ENCODE data around the gene ELL. TPM values are rescaled to one million over a fixed set of nuclear protein-coding genes. Genes with fewer than 3 reads are reported as not detected.

ELL gene
- total RNA-seq, 1 experiment from 2014 or later, result 17.0 TPM

DNA sequence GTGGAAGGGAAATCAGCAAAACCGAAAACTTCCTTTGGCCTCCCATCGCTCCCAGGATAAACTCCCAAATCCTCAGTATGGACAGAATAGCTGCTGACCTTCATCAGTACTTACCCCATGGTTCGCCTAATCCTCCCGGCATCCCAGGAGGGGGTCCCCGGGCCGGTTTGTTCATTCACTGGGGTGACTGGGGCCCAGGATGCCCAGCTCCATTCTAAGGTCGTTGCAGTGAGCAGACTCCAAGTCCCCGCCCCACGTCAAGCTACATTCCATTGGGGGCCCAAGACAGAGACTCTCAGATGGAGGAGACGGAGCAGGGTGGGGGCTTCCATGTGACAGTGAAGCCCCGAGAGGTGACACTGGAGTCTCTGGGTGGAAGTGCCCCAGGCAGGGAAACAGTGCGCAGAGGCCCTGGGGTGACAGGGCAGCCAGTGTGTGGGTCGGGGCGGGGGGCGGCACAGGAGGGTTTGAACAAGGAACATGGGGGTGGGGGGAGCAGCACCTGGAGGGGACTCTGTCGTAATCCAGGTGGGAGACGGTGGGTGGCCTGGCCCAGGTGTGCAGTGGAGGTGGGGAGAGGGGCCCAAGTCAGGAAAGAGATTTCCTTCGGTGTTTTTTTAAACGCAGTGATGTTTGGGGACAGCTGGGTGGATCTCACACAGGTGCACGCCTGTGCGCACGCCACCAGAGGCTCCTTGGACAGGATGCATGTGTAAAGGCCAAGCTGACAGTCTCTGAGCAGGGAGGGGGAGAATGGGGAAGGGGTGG is 97.6 kb downstream of the ELL start:
- Mint-ChIP-seq H3K27me3 (ENCODE audit: low read depth) (peaks cover 32% of the 10 kb centered on the region), H3K27ac (peak overlapping the region in 2 of 3 experiments; percentile 76 to 77; a peak in 2 of 7 replicates), H3K36me3 (ENCODE audit: insufficient read depth in 1 of 3, low read depth in 3 of 3) (peaks cover 0 to 5% (median 0%) of the 10 kb centered on the region in 3 experiments; a peak in 1 of 7 replicates), H3K4me3 (peak overlapping the region; percentile 35 to 38; a peak in 2 of 5 replicates), H3K4me1 (peaks cover 38 to 48% of the 10 kb centered on the region in 2 experiments), H3K9me3 (no peaks in the 10 kb centered on the region)
- Histone ChIP-seq H2AFZ (ENCODE audit: low read length) (no peak overlapping the region), H2BK15ac (ENCODE audit: low read depth, low read length) (no peak overlapping the region), H3K14ac (ENCODE audit: insufficient read depth, low read length) (no peak overlapping the region), H4K5ac (ENCODE audit: insufficient read length, low read depth, low read length) (no peak overlapping the region), H3K9me3 (ENCODE audit: control insufficient read depth, low read depth, low read length) (no peaks in the 10 kb centered on the region), H2AK5ac (ENCODE audit: insufficient read length, low read length) (no peak overlapping the region), H2BK5ac (ENCODE audit: insufficient read length, low read length) (no peak overlapping the region), H3K23me2 (ENCODE audit: insufficient read length, low read depth, low read length, poor library complexity, severe bottlenecking) (peaks cover 3% of the 10 kb centered on the region), H3K4ac (ENCODE audit: low read depth, low read length) (no peak overlapping the region), H3K27ac (ENCODE audit: insufficient read length, low read depth, low read length) (no peak overlapping the region), H2BK12ac (ENCODE audit: insufficient read length, low read depth, low read length) (no peak overlapping the region), H3T11ph (ENCODE audit: low read length) (no peak overlapping the region), H3K56ac (ENCODE audit: insufficient read length, low read depth, low read length) (no peak overlapping the region), H3K79me2 (ENCODE audit: insufficient read depth, low read length) (no peaks in the 10 kb centered on the region), H3K18ac (ENCODE audit: insufficient read length, low read depth, low read length) (no peak overlapping the region), H3K4me1 (ENCODE audit: insufficient read depth, low read length) (peaks cover 4% of the 10 kb centered on the region; the same call in 1 of the 2 replicates), H3K9ac (ENCODE audit: extremely low read depth, insufficient read length, low read length) (no peak overlapping the region), H3K79me1 (ENCODE audit: insufficient read depth, low read depth, low read length, poor library complexity, severe bottlenecking) (no peaks in the 10 kb centered on the region), H2BK120ac (ENCODE audit: low read depth, low read length, poor library complexity, severe bottlenecking) (no peak overlapping the region), H3K27me3 (ENCODE audit: insufficient read depth, low read length) (no peaks in the 10 kb centered on the region), H4K20me1 (ENCODE audit: control insufficient read depth, insufficient read depth, insufficient read length) (no peaks in the 10 kb centered on the region), H3K23ac (ENCODE audit: insufficient read length, low read depth, low read length) (no peak overlapping the region), H2BK20ac (ENCODE audit: low read depth, low read length, poor library complexity, severe bottlenecking) (no peak overlapping the region), H4K8ac (replicated peaks; ENCODE audit: insufficient read length, low read depth, low read length) (no peak overlapping the region), H3K4me2 (ENCODE audit: insufficient read depth, insufficient read length, low read length) (no peak overlapping the region), H4K91ac (ENCODE audit: insufficient read length, low read depth, low read length) (no peak overlapping the region)
- no CpG with 5 or more reads among the region's 22 CpGs for WGBS (ENCODE audit: extremely low coverage, insufficient read length, low lambda C conversion rate)
- TF ChIP-seq, protein P1, sequence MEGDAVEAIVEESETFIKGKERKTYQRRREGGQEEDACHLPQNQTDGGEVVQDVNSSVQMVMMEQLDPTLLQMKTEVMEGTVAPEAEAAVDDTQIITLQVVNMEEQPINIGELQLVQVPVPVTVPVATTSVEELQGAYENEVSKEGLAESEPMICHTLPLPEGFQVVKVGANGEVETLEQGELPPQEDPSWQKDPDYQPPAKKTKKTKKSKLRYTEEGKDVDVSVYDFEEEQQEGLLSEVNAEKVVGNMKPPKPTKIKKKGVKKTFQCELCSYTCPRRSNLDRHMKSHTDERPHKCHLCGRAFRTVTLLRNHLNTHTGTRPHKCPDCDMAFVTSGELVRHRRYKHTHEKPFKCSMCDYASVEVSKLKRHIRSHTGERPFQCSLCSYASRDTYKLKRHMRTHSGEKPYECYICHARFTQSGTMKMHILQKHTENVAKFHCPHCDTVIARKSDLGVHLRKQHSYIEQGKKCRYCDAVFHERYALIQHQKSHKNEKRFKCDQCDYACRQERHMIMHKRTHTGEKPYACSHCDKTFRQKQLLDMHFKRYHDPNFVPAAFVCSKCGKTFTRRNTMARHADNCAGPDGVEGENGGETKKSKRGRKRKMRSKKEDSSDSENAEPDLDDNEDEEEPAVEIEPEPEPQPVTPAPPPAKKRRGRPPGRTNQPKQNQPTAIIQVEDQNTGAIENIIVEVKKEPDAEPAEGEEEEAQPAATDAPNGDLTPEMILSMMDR (conservative IDR thresholded peaks at IDR 0.05), result no peak
- no peak for DNase-seq
